Endometrial microvascular endothelial cells (primary cell): ENCODE results near the gene C1QTNF7. TPM values are rescaled to one million over a fixed set of nuclear protein-coding genes. Genes with fewer than 3 reads are reported as not detected.

Source experiments
- in situ Hi-C: cut with HindIII; loops from 2 replicates; pipeline ENCODE4 v1.10.0; 2017; ENCODE audit warnings: low sequenced_read_pairs, low pct_unique_long_range_greater_than_20kb; ENCODE audit errors: inconsistent ontology term
- total RNA-seq: library from RNA; depleted of rRNA; stranded (reverse); fragments of >200 nt; gene quantifications from one replicate; pipeline ENCODE4 v1.2.3, GENCODE V29; 2015; ENCODE audit errors: inconsistent ontology term

Gene C1QTNF7
- total RNA-seq, 1 donor from 2014 or later: not detected

DNA sequence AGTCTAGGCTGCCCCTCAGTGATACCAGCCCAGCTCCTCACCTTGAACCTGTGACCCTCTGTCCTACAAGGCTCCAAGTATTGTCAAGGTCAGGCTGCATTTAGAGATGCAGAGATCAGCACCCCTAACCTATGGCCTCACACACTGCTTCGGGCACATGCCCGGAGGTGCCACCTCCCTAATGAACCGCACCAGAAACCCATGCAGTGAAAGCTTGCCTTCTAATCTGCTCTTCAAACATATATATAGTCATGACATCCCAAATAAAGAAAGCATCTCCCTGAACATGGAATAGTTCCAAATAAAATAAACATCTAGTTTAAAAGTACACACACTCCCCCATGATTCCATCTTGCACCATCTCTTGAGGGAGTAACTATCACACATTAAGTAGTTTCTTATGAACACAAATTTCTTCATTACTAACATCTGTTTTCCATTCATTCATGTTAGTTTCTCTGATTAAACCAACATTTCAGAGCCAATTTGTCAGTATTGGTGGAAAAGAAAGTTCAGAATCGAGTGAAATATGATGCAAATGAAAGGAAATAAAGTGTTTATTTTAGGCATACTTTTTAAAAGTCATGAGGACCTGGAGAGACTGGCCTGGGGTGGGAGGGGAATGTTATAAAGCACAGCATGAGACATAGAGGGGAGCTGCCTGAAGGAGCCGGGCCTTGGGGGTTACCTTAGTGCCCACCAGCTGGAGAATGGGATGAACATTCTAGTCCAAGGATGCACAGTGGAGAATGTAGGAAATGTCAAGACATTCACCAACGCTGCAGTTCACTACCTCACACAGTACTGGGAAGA, 61.0 kb downstream of the C1QTNF7 start:
- in situ Hi-C loops: no loop called here

DNA sequence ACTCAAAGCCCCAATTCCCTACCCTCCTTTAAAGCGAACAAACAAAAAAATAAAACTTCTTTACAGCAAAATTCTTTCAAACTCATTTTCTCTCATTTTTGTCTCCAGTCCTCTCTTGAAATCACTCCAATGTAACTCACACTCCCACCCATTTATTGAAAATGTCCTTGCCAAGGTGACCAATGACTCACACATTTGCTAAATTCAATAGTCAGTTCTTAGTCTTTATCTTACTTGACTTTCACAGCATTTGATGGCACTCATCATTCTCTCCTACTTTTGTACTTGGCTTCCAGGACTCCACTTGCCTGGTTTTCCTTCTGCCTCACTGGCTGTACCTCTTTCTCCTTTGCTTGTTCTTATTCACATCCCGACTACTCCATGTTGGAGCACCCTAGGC, 61.7 kb downstream of the C1QTNF7 start:
- in situ Hi-C loops: no loop called here

DNA sequence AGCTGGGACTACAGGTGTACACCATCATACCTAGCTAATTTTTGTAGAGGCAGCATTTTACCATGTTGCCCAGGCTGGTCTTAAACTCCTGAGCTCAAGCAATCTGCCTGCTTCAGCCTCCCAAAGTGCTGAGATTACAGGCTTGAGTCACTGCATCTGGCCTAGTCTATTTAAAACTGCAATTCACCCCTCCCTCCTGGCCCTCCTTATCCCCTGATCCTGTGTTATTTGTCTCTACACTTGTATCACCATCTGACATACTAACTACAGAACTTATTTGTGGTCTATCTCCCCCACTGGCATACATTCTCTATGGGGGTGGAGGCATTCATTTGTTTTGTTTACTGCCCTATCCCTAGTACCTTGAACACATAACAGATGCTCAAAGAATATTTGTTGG, 65.6 kb downstream of the C1QTNF7 start:
- in situ Hi-C loops: no loop called here

DNA sequence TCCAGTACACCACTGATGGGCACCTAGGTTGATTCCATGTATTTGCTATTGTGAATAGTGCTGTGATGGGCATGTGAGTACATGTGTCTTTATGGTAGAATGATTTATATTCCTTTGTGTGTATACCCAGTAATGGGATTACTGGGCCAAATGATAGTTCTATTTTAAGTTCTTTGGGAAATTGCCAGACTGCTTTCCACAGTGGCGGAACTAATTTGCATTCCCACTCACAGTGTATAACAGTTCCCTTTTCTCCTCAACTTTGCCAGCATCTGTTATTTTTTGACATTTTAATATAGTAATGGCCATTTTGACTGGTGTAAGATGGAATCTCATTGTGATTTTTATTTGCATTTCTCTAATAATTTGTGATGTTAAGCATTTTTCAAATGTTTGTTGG, 67.8 kb downstream of the C1QTNF7 start:
- in situ Hi-C loops: no loop called here

Other genes starting within 250 kb of the C1QTNF7 start
- 1.7 TPM for gene CC2D2A, start 41.8 kb downstream of the C1QTNF7 start, total RNA-seq
- 181 TPM for gene FBXL5, start 227.3 kb downstream of the C1QTNF7 start, total RNA-seq